T follicular helper cell (primary cell): ENCODE data around the gene NCKAP5.

Experiments
- DNase-seq: peaks from one replicate; pipeline ENCODE4 v3.0.0-alpha.2; 2020; ENCODE audit warnings: low read depth

Gene NCKAP5

GRCh38 chr2:133204421-133204820 is 363.8 kb downstream of the NCKAP5 start:
- DNase-seq, result no peak

GRCh38 chr2:133200684-133201421 is 367.4 kb downstream of the NCKAP5 start:
- DNase-seq, result no peak

DNA sequence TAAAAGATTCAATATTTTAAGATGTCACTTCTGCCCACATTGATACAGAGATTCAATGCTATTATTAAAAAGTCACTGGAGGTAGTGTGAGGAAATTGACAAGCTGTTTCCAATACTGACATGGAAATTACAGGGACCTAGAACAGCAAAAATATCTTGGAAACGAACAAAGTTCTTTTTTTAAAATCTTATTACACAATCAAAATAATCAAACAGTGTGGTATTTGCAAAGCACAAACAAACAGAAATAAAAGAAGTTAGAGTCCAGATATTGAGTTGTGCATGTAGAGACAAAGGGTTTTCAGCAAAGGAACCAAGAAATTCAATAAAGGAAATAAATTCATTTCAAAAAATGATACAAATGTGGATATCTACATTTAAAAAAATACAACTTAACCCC is 369.6 kb downstream of the NCKAP5 start:
- no peak for DNase-seq

GRCh38 chr2:133197156-133197555 is 371.1 kb downstream of the NCKAP5 start:
- no peak for DNase-seq

GRCh38 chr2:133194777-133195335 is 373.4 kb downstream of the NCKAP5 start:
- DNase-seq, result no peak

DNA sequence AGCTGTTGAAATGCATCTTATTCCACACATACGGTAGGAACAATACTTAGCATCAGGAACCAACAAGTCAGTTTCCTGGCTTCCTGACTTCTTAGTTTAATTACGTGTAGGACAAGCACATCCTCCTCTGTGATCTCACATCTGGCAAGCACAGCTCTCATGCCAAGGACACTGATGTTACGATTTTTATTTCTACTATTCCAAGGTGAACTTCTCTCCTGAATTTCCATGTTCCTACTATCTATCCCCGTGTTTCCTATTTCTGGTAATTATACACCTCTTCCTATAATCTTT is 374.0 kb downstream of the NCKAP5 start:
- DNase-seq, result no peak

DNA sequence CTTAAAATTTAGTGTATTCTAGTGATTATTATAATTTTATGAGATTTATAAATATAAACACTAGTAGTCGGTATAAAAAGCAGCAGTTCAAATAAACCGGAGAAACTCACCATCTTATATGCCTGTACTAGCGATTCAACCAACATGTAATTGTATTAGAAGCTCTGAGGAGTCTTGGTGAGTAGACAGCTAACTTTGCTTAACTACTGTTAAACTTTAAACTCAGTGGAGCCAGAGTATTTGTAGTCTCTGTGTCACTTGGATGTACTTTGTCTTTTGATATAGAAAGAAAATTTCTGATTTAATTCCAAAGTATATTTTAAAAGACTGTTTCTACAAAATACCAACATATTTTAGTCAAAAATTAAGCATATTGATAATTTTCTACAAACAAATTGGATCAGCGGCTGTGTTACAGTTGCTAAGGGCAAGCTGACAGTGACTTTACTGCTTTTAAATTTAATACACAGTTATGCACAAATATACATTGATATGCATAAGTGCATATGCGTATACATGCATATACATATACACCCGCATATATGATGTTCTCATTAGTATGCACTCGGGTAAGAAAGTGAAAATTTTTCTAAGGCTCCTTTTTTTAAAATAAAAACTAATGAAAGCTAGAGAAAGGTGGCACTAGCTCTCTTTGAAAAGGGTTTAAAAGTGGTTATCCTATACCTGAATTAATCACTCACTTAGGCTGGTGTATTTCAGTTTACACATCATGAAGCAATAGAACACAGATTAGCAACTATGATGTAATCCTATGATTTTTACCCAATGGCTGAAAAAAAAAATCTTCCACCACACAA is 374.5 kb downstream of the NCKAP5 start:
- no peak for DNase-seq

DNA sequence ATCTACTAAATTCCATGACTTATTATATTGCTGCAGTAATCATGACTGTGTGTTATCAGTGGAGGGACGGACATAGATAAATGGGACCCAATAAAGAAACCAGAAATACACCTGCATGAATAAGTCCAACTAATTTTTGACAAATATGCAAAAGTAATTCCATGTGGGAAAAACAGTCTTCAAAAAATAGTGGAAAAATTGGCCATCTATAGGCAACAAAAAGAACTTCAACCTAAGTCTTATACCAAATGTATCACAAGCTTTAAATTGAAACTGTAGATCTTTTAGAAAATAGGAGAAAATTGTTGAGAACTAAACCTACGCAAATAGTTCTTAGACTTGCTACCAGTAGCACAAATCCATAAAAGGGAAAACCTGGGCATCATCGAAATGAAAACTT is 376.2 kb downstream of the NCKAP5 start:
- DNase-seq, result no peak

DNA sequence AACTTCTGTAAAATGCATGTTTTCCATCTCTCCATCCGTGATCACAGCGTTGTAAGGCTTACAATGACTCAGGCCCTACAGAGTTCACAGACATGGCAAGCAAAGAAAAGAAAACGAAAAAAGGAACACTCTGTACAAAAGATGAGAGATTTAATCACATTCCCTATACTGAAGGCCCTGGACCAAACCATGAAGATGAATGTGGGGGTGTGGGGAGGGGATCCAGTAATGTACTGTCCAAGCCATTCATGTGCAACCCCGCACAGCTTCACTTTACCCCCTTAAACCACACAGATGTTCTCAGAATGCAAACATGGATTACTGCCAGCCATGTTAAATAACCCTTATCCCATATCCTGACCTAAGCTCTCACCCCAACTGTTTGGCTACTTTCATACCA is 391.1 kb downstream of the NCKAP5 start:
- DNase-seq, result no peak

DNA sequence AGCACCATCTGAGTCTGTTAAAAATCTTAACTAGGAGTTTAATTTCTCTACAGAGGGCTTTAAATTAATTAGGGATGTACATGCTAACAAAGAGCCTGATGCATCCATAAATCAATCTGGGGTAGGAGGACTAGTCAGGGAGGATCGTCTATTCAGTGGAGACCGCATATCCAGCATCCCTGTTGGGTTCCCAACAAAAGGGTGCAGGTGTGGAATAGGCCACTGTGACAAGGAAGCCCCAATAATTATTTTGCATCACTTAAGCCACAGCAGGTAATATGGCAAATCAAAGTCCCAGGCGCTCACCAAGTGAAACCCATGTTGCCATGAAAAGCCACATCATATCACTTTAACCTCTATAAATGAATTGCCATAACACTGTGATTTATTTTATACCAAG is 392.3 kb downstream of the NCKAP5 start:
- DNase-seq, result no peak

DNA sequence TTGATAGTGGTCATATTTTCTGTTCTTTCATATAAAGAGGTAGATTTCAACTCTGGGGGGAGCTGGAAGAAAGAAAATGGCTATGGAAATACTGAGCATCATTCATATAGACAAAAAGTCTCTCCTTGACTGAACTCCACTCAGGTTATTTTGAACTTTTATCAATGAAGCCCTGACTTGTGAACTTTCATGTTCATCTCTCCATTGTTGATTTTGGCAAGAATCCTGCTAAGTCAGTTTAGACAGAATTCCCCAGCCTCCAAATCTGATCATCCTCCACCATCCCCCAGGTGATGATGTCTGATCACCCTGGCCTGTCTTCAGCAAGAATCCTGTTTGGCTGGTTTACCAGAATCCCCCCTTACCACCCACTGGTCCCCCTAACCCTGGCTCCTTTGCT is 395.0 kb downstream of the NCKAP5 start:
- no peak for DNase-seq

DNA sequence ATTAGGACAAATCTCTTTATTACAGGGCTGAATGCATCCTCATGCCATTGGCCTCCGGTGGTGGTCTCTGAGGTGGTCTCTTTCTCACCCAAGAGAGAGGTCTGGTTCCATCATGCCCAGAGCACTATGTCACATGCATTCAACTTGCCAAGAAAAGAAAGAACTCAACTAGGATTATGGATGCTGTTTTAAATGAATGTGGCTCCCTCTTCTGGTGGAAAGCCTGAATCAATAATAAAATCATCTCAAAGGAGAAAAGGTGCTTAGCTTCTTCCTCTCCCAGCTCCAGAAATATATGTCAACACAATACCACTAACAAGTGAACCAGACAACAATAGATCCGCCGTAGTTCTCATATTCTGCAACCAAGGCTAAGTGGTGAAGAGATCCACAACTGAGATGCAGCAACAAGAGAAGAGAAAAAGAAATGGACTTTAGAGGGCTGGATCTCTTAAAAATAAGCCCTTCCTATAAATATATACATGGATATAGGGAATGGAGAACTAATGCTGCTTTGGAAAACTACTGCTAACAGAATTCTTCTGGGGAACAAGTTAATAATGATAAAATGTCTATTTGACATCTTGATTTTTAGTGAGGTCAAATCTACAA is 396.8 kb downstream of the NCKAP5 start:
- no peak for DNase-seq

DNA sequence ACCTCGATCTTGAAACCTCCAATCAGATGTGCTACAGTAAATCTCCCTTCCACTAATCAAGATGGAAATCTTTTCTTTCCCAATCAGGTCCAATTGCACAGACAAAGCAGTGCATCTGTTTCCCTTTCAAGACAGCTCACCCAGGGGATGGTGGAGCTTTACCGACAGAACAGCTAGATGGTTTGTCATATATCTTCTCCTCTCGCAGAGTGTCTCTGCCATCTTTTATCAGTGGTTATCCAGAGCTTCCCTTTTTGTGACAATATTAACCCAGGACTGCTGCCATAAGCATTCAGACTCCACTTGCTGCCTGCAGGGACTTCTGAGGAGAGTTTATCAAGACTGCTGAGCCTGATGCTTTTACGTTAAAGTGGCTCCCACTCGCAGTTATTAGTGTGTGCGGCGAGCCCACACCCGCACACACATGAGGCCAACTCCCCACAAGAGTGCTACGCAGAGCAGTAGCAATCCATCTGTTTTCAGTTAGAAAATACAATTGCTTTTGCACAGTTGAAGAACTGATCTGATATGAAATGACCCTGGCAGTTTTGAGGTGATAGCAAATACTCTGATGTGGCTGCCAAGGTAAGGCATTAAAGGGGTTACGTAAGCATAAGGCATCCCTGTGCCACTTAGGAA is 398.9 kb downstream of the NCKAP5 start:
- no peak for DNase-seq

DNA sequence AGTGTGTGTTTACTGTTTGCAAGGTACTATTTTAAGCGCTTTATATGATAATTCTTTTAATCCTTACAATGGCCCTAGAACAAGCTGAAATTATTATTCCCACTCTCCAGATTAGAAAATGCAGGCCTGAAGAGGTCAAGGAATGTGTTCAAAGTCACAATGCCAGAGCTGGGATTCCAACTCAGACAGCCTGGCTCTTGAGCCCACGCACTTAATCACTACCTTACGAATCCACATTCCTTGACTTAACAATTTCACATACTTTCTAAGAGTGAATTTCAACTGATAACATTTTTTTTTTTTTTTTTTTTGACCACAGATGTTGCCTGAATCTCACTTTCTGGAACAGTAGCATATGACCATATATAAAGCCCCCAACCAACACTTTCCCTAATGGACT is 400.3 kb downstream of the NCKAP5 start:
- DNase-seq, result no peak

GRCh38 chr2:133167223-133167622 is 401.0 kb downstream of the NCKAP5 start:
- no peak for DNase-seq

- no peak for DNase-seq
Observed at GRCh38 chr2:133166031-133166430, 402.2 kb downstream of the NCKAP5 start.

DNA sequence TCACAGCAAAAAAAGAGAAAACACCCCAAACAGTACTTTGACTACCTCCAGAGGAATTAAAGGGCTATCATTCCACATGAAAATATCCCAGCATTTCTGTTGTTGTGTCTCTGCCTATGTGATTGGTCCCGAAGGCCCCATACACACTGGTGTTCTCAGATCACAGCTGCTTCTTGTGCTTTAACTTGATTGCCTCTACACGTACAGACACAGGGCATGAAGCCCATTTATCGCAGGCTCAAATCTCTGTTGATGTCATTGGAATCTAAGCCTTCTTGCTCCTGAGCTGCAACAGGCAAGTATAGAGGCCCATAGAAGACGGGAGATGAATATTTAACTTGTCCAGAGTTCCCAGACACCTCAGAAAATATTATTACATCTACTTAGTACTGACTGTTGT is 405.2 kb downstream of the NCKAP5 start:
- DNase-seq, result no peak

GRCh38 chr2:133158442-133158841 is 409.8 kb downstream of the NCKAP5 start:
- no peak for DNase-seq

DNA sequence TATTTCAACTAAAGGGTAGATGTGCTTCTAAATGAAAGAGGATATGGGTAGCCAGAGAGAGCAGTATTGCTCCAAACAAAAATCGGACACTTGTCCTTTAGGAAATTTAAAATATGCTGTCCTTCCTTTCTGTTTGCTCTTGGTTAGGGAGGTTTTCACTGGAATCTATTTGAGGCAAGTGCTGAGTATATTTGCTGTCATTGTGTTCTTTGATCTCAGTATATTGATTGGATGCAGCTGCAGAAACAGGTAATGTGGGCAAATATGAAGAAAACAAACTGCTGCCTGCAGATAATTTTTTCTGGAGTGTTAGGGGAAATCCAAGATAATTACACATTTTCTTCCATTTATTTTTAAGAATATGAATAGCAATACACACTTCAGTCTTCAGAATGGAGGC is 410.2 kb downstream of the NCKAP5 start:
- no peak for DNase-seq

- no peak for DNase-seq
Observed at GRCh38 chr2:133157141-133157540, 411.1 kb downstream of the NCKAP5 start.

- no peak for DNase-seq
Observed at GRCh38 chr2:133152801-133153200, 415.5 kb downstream of the NCKAP5 start.

DNA sequence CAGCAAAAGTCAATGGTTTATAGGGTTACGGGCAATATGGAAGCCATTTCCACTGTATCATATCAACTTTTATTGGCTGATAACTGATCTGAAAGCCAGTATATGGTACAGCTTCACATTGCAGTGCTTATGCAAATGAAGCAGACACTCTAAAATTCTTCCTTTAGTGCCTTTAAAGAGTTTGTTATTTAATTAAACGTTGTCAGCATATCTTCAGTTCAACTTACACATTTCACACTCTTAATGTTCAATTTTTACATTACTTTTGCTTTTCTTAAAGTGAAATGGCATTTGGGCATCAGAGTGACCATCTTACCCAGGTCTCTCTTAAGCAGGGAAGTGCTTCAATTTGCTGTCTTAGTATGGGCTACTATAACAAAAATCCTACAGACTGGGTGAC is 420.1 kb downstream of the NCKAP5 start:
- no peak for DNase-seq
